ENCODE results near the gene CYP19A1.

CYP19A1 gene

GRCh38 chr15:51377038-51377786 is 38.8 kb upstream of the CYP19A1 start:
- Histone ChIP-seq H3K27ac (replicated peaks) (no peak overlapping the region), H3K4me3 (replicated peaks; ENCODE audit: insufficient read depth, low read length) (no peak overlapping the region), H3K27me3 (ENCODE audit: insufficient read depth, poor library complexity, severe bottlenecking) (no peaks in the 10 kb centered on the region)
- no peak for DNase-seq (ENCODE audit: low read depth in 1 of 2, low spot score in 1 of 2)
- no peak for TF ChIP-seq REST (IDR thresholded peaks at IDR 0.05; ENCODE audit: insufficient replicate concordance, low read depth)
- TF ChIP-seq CTCF (IDR thresholded peaks at IDR 0.05; ENCODE audit: insufficient read depth, low read length), result no peak

GRCh38 chr15:51375966-51376640 is 37.7 kb upstream of the CYP19A1 start:
- no peak for DNase-seq (ENCODE audit: low read depth in 1 of 2, low spot score in 1 of 2)
- no peak overlapping the region for H3K4me3 ChIP-seq (replicated peaks; ENCODE audit: insufficient read depth, low read length)
- no peak overlapping the region for H3K27ac ChIP-seq (replicated peaks)
- no peaks in the 10 kb centered on the region for H3K27me3 ChIP-seq (ENCODE audit: insufficient read depth, poor library complexity, severe bottlenecking)
- TF ChIP-seq CTCF (IDR thresholded peaks at IDR 0.05; ENCODE audit: insufficient read depth, low read length), result no peak
- no peak for TF ChIP-seq SPI1 (IDR thresholded peaks at IDR 0.05; ENCODE audit: borderline replicate concordance, low read depth)
- no peak for TF ChIP-seq GABPA (IDR thresholded peaks at IDR 0.05; ENCODE audit: low read depth)
- no peak for TF ChIP-seq REST (IDR thresholded peaks at IDR 0.05; ENCODE audit: insufficient replicate concordance, low read depth)
- TF ChIP-seq POLR2AphosphoS5 (IDR thresholded peaks at IDR 0.05; ENCODE audit: low read depth), result no peak

GRCh38 chr15:51374131-51374530 is 35.7 kb upstream of the CYP19A1 start:
- H3K27me3 ChIP-seq (ENCODE audit: insufficient read depth, poor library complexity, severe bottlenecking), result no peaks in the 10 kb centered on the region
- no peak for DNase-seq (ENCODE audit: low read depth in 1 of 2, low spot score in 1 of 2)
- no peak for TF ChIP-seq GABPA (IDR thresholded peaks at IDR 0.05; ENCODE audit: low read depth)
- no peak for TF ChIP-seq CTCF (IDR thresholded peaks at IDR 0.05; ENCODE audit: insufficient read depth, low read length)
- TF ChIP-seq SPI1 (IDR thresholded peaks at IDR 0.05; ENCODE audit: borderline replicate concordance, low read depth), result no peak
- TF ChIP-seq REST (IDR thresholded peaks at IDR 0.05; ENCODE audit: insufficient replicate concordance, low read depth), result no peak
- TF ChIP-seq POLR2AphosphoS5 (IDR thresholded peaks at IDR 0.05; ENCODE audit: low read depth), result no peak
- H3K4me3 ChIP-seq (replicated peaks; ENCODE audit: insufficient read depth, low read length), result no peak overlapping the region
- no peak overlapping the region for H3K27ac ChIP-seq (replicated peaks)

All from HL-60 (cell line).